LNCAP (cell line): ENCODE data around the gene SH3TC1.

Experiments used
- TF ChIP-seq, protein P1 (sequence below): fragments of 450-650 bp; IDR thresholded peaks from 2 replicates; pipeline ENCODE4 v1.5.1; 2017; ENCODE audit warnings: mild to moderate bottlenecking

Gene SH3TC1

DNA sequence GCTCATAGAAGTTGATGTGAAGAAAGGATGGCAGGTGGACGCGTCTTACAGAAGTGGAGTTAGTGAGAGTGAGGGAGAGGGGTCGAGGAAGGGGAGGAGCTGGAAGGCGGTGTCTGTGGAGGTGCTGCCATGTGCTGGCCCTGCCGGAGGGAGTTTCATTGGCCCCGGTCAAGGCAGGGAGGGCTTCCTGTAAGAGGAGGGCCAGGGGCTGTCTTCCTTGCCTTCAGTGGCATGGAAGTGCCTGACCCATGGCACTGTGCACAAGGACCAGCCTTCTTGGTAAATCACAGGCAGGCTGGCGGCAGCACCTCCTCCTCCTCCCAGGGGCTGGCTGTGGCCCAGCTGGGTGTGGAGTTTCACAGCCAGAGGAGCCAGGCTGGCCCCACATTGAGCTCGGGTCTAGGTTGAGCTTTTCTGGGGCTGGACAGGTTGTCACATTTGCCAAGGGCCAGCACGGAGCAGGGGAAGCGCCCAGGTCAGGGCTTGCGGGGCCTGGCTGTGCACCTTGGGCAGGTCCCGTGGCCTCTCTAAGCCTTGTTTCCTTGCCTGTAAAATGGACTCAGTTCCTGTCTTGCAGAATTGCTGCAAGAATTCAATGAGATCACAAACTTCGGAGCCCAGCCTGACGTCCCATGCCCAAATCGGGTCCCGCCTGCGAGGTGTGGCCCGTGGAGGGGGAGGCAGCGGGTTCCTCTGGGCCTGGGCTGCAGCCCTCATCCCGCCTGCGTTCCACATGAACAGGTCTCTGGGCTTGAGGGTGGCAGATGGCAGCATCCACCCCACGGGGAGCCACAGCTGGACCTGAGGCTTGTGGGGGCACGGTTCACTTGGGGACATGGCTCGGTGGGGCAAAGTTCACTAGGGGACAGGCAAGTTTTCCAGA is 77.5 kb downstream of the SH3TC1 start:
- TF ChIP-seq, protein P1, sequence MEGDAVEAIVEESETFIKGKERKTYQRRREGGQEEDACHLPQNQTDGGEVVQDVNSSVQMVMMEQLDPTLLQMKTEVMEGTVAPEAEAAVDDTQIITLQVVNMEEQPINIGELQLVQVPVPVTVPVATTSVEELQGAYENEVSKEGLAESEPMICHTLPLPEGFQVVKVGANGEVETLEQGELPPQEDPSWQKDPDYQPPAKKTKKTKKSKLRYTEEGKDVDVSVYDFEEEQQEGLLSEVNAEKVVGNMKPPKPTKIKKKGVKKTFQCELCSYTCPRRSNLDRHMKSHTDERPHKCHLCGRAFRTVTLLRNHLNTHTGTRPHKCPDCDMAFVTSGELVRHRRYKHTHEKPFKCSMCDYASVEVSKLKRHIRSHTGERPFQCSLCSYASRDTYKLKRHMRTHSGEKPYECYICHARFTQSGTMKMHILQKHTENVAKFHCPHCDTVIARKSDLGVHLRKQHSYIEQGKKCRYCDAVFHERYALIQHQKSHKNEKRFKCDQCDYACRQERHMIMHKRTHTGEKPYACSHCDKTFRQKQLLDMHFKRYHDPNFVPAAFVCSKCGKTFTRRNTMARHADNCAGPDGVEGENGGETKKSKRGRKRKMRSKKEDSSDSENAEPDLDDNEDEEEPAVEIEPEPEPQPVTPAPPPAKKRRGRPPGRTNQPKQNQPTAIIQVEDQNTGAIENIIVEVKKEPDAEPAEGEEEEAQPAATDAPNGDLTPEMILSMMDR, result no peak

- TF ChIP-seq, protein P1, result no peak
Observed at GRCh38 chr4:8277356-8278008, 78.4 kb downstream of the SH3TC1 start.

DNA sequence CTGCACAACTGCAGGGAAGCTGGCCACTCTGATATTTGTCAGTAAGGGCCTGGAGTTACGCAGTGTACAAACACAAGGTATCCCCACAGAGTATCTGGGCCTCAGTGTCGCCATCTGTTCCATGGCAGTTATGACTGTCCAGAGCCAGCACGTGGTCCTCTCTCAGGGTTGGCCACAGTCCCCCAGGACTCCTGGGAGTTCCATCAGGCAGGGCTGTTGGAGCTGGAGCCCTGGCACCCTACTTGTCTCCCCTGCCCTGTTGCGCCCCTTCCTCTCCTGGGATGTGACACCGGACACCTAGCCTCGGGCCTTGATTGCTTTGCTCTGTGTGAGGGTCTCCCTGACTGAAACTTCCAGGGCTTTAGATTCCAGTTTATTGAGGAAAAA is 78.9 kb downstream of the SH3TC1 start:
- TF ChIP-seq, protein P1, result no peak

GRCh38 chr4:8278421-8279287 is 79.6 kb downstream of the SH3TC1 start:
- TF ChIP-seq, protein P1, result no peak

GRCh38 chr4:8279321-8280157 is 80.4 kb downstream of the SH3TC1 start:
- TF ChIP-seq, protein P1, result no peak

- TF ChIP-seq, protein P1, result no peak
Observed at GRCh38 chr4:8280158-8280875, 81.2 kb downstream of the SH3TC1 start.
